CD4-positive, alpha-beta T cell treated with Interleukin-17A for 1 hour (primary cell): ENCODE measurements around the gene ARNT2.

Source experiments
- DNase-seq: peaks from one replicate; pipeline ENCODE4 v3.0.0-alpha.2; 2020

The ARNT2 gene

DNA sequence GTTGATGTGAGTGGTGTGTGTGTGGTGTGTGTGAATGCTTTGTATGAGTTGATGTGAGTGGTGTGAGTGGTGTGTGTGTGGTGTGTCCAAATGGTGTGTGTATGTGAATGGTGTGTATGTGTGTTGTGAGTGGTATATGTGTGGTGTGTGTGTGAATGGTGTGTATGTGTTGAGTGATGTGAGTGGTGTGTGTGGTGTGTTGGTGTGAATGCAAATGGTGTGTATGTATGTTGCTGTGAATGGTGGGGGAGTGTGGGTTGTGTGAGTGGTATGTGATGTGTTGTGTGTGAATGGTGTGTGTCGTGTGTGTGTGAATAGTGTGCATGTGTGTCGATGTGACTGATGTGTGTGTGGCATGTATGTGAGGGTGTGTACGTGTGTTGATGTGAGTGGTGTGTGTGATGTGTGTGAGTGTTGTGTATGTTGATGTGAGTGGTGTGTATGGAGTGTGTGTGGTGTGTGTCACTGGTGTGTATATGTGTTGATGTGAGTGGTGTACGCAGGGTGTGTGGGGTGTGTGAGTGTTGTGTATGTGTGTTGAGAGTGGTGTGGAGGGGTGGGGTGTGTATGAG is 40.6 kb downstream of the ARNT2 start:
- DNase-seq = no peak

DNA sequence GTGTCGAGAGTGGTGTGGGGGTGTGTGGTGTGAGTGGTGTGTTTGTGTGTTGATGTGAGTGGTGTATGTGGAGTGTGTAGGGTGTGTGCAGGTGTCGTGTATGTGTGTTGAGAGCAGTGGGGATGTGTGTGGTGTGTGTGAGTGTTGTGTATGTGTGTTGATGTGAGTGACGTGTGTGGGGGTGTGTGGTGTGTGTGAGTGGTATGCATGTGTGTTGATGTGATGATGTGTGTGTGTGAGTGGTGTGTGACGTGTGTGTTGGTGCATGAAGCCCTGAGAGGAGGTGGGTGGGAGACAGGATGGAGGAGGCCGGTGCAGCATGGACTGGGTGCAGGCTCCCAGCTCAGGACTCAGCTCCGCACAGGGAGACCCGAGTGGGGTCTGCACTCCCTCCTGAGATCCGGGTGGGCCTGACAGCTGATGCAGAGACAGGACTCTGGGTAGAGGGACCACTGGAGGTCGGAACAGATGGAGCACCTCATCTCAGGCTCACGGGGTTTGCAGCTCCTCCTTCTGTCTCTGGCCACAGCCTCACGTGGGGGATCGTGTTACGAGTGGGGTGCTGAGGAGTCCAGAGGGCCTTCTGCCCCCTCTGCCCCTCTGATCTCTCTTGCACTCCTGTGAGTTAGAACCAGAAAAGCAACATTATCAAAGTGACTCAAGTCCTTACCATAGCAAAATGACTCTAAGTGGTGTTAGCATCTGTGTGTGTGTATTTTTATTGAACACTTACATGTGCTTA is 41.3 kb downstream of the ARNT2 start:
- no peak for DNase-seq

DNA sequence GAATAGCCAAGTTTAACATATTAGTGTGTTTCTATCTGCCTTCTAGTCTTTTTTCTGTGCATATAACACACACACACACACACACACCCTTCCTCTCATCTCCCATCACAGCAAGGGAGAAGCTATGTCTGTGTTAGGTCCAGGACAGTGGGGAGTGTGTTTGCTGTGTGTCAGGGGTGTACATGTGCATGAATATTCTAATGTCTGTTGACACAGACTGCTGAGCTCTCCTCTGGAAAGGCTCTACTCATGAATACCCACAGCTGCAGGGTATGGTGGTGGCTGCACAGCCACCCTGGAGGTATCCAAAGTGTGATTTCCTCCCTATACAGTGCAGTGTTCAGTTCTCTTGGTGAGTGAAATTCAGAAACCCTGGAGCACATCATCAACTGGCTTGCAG is 42.9 kb downstream of the ARNT2 start:
- DNase-seq = no peak

DNA sequence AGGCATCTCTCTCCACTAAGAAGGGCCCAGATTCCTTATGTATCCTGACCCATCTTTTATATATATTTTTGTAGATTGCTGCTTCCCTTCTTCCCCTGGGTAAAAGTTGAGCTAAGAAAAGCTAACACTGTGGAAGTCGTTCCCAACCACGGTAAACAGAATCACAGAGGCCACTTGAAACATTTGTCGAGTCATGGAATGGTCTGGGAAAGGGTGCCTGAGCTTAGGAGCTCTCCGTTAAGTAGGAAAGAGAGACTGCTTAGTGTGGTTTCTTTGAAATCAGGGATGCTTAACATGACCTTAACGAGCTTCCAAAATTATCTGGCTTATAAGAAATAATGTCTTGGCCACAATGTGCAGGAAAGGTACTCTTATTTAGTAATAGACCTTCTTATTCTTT is 45.6 kb downstream of the ARNT2 start:
- no peak for DNase-seq

DNA sequence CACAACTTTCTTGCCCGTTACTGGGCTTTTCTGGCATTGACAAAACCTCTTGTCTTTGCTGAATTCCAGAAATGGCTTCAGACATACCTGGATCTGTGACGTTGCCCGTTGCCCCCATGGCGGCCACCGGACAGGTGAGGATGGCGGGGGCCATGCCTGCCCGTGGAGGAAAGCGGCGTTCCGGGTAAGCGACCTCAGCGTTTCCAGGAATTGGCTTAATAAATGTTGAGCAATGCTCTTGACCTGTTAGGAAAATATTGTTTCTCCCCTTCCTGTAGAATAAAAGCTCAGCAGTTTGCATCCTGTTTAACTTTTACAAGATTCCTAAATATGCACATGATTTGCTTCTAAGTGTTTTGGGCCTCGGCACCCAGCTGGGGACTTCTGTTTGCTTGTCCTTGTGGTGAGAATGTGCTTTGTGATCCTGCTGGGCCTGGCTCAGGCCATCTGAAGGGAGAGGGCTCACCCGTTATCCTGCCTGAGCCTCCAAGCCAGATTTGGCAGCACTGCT is 46.7 kb downstream of the ARNT2 start:
- DNase-seq = no peak

DNA sequence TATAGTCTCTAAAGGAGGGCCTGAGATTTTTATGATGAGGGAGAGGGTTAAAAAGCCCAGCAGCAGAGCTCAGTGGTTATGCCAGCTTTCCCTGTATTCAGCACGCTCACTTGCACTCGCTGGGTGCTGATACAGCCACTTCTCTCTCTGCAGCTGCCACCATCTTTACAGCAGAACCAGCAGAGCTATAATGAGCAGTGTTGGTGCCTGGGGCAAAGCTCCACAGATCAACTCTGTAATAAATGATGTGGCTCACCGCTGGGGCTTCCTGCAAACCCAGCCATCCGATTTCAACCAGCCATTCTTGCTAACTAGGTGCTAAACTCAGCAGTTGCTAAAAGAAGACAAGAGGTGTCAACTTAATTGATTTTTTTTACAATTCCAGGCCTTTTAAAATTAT is 48.0 kb downstream of the ARNT2 start:
- no peak for DNase-seq

DNA sequence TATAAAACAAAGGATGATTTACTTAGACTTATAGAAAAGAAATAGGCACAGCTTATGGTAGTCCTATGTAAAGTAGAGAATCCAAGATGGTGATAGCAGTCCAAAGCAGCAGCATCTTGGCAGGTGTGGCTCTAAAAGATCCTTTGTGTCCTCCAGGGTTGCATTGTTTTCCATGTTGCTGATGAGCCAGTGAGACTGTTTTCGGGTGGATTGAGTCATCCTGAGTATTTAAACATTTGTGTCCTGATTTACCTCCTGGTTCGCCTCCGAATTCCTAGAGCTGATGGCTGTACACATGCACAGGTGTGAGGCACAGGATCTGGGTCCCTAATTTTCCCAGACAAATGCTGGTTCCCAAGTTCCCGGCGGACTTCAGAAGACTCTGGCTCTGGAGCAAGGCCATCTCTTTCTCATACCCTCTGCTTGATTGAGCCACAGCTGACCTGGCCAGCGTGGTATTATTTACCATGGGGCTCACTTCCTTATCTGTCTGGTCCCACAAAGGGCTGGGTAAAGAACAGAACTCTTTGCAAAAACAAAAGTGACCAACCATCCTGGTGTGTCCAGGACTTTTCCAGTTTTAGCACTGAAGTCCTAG is 51.0 kb downstream of the ARNT2 start:
- no peak for DNase-seq

DNA sequence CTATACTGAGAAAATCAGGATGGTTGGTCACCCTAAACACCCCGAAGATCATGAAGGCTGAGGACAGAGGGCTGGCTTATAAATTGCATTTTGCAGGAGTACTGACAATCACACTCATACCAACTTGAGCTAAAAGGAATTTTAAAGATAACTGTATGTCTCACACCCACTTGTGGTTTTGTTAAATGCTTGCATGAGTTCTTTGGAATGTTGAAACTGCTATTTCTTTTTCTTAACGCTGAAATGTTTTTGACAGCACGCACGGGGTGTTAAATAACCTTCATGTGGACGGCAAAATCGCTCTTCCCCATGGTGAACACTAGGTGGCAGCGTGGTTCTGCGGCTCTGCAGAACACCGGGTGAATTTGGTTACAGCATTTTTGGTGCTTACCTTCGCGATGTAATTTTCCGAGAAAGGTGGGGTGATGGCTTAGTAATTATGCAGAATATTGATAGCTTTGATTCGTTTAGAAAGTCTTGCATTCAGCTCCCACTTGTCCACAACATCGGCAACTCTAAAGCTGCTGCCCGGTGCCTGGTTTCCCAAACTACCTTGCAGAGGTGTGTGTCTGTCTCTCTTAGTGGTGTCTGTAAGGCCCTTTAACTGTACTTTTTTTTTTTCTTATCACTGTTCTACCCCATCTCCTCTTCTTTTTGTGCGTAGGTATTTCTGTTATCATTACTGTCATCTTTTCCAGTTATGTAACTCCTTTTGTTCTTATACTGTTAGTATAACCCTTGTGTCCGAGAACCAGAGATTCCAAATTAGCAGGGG is 51.7 kb downstream of the ARNT2 start:
- DNase-seq = peak; percentile 64

DNA sequence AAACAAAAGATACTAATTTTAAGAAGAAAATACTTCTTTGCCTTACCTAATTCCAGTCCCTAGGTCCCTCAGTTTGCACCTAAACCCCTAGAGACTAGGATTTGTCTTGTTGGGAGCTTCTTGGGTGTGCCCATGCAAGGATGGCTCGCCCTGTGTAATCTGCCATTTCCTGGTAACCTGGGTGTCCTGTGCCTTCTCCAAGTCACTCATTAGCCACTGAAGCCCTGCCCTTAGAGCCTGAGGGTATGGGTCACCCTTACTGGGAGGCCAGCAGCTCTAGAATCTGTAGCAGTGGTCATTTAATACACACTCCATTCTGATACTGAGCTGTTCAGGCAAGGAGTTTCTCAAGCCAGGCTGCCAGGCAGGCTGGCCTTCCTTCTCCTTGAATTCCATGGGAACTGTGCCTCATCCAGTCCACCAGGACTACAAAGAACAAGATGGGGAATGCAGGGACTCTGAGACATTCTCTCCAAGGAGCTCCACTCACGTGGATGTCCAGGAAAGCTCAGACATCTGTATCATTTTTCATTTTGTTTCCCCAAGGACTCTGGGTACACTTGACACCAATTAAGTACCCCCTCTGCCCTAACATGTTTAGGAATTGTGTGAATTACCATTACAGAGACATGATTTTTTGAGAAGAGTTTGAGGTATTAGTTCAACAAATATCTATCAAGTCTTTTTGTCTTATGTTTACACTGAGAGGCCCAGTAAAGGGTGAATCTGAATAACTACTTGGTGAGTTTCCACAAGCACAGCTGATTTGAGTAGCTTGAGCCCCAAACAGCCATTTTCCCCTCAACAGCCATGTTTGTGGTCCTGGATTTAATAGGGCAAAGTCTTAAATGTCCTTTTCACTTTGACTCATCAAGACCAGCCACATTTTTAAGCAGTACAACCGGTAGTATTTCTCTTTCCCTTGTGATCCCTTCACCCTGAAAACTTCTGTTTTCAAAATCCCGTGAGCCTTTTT is 52.6 kb downstream of the ARNT2 start:
- no peak for DNase-seq

DNA sequence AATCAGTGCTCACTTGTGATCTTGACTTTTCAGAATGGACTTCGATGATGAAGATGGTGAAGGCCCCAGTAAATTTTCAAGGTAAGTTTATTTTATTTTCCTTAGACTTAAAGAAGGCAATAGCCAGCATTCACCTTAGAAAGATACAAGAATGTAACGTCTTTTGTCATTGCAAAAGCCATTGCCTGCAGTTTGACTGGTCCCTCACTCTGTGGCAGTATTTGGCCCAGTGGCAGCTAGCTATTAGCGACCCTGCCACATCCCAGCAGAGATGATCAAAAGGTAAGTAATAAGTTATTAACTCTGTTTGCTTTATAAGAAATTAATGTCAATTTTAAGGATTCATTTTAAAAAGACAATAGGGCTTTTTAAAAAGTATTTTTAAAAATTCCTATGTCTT is 53.7 kb downstream of the ARNT2 start:
- no peak for DNase-seq

DNA sequence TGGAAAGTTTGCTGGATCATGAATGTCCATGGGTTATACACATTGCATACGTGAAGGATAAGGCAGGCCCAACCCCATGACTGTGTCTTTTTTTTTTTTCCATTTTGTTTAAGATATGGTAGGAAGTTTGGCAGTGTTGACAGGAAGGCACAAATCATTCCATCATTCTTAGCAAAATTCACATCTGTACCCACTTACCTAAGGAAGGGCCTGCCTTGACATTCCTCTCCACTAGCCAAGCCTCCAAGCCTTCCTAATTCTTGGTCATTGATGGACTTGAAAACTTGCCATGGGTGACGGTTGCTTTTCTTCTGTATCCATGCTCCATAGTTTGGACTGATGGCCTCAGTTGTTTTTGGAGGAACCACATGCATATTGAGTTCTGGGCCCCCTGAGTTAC is 54.4 kb downstream of the ARNT2 start:
- no peak for DNase-seq

DNA sequence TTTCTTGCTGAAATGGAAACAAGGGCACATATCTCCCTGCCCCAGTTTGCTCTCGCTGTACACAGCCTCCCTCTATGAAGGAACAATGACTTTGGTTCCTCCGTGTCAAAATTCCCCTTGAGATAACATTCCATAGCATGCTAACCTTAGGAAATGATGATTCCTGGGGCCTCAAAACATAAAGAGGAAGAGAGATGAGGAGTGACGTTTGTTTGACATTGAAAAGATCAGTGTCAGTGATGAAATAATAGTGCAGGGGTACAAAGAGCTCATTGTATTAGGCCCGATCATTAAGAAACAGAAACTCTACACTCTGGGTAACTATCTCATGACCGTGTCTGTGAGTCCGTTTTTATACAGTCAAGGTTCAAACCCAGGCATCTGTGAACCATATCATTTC is 55.2 kb downstream of the ARNT2 start:
- DNase-seq = no peak

DNA sequence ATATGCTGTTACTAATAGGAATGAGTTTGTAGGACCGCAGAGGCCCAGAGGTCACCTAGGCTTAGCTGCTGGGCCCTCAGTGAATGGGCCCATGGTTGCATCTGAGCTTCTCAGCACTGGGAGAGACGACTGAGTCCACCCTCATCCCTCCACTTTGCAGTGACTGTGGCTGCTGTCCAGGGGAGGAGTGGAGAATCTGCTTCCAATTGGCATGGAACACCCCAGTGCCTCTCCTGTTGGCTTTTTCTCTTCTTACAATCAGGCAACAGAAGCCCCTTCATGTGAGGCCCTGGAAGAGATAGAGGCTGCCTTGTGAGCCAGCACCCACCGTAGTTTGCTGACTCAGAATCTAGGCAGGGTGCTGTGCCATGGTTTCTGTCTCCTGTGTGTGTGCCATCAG is 55.6 kb downstream of the ARNT2 start:
- no peak for DNase-seq

DNA sequence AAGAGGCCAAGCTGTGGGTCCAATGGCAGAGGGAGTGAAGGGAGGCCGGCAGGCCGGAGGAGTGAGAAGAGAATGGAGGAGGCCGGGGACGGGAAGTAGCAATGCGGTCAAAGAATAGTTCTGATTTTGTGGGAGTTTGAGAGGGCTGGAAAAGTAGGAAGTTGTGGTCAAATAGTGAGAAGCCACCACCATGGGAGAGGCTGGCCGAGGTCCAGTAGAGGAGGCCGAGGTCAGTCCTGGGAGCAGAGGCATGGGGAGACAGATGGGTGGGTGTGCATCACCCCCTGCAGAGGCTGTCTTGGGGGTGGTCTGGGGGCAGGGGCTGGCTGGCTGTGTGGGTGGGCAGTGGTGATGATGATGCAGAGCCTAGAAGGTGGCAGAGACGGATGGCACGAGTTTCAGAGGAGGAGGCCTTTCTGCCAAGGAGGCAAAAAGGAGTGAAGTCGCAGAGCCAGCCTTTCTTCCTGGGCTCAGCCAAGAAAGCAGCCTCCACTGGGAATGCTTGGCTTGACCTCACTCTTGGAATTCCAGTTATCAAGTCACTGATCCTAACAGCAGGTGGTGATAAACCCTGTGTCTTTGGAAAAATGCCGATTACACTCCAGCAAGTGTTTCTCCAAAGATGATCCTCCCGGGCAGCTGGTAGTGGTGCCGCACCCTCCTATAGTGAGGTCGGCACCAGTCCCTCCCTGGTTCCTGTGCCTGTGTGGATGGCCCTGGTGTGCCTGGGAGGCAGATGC is 57.3 kb downstream of the ARNT2 start:
- DNase-seq = no peak

DNA sequence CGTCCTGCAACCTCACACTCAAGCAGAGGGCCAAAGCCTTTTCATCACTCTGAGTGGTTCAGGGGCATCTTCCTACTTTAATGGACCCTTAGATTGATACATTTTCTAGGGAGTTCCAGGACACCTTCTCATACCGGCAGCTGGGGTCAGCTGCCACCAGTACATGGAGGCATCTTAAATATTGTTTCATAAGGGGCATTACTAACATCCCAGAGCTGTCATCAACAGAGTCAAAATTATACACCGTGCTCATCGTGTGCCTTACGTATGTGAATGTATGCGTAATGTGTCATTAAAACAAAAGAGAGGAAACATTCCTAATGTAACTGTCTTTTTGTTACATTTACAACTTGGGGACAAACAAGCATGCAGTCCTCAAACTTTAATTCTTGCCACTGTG is 57.9 kb downstream of the ARNT2 start:
- DNase-seq = no peak

DNA sequence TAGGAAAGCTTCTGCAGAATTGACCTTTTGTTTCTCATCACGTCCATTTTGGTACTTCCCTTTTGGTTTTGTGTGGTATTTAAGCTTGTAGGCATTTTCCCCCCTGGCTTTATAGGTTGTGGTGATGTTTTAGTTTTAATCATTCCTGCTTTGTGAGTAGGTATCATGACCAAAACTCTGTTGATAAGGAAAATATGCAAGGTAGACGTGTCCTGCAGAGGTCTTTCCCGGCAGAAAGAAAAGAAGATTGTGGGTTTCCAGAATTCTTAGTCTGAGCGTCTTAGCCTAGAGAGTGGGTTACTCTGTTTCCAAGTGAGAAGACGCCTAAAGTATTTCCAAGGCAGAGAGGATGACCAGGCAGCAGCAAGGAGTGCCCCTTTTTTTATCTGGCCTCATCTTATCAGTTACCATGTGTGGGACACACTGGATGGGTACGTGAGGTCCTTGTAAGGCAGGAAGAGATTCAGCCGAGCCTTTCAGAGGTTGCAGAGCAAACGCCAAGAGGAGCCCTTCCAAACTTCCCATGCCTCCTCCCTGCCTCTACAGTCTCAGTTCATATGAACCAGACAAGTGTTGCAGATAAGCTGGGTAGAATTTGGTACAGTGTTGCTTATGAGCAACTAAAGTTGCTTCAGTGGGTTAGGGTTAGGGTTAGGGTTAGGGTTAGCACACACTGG is 58.8 kb downstream of the ARNT2 start:
- no peak for DNase-seq

DNA sequence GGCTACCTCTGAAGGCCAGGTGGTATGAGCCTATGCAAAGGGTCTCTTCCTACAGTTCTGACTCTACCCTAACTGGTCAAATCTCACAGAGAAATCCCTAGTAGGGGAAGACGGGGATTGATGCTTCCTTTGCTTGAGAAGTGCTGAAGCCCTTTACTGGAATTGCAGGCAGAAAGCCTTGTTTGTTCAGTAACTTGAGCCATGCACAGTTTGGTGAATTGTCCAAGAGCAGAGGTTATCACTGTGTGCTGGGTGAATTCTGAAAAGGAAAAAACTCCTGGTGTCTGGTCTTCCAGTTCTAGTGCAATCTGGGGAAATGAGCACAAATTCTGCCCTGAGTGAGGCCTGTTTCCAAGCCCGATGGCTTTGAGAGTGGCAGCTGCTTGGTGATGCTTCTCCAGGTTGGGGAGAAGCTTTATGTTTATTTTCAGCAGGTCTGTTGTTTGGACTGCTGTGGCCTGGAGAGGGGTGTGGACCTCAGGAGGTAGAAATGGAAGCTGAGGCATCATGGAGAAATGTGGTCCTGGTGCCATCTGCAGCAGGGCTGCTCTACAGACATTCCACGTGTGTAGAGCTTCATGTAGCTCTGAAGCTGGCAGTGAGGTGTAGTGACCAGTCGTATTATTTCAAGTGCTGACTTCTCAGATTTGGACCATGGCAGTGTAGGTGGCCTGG is 60.9 kb downstream of the ARNT2 start:
- no peak for DNase-seq

DNA sequence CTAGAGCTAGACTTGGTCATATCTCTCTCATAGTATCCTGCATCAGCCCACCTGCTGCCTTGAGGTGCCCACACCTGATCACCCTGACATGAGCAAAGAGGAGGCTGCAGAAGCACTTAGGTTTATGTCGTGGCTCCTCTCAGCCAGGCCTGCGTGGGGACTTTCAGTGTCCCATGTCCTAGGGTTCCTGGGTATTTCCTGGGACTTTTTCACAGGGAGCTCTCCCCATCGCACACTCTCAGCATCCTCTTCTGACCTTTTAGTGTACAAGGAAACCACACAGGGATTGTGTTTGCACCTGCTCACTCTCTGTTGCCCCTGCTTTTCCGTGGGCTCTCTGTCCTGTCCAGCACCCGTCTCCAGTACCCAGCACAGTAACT is 61.4 kb downstream of the ARNT2 start:
- no peak for DNase-seq

DNA sequence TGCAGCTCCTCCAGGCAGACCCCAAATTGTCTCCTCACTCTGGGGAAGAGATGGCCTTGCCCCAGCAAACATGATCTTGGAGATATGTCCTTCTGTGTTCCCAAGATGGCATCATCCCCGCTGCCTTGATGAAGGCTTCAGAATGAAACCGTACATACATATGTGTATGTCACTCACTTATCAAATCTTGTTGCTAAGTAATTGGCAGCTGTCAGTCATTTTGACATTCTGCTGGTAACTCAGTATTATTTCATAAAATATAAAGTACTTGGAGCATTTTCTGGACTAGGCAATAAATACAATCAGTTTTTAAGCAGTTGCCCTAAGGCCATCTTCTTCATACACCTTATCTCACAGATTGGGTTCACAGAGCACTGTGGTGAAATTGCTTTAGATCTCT is 62.4 kb downstream of the ARNT2 start:
- no peak for DNase-seq

DNA sequence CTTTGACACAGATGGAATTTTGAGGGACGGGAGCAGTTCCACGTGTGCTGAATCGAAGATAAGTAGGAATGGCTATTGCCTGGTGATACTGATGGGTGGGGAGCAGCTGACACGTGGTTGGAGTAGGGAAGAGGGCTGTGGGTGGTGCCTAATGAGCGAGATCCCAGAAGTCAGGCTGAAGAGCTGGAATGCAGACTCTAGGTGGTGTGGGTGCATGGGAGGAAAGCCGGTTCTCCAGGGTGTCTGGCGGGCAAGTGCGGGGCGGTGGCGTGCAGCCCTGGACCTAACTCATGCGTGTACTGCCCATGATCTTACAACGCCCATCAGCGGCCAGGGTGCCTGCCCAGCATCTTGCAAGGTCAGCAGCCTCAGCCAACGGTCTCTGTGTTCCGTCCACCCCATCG is 63.1 kb downstream of the ARNT2 start:
- no peak for DNase-seq

DNA sequence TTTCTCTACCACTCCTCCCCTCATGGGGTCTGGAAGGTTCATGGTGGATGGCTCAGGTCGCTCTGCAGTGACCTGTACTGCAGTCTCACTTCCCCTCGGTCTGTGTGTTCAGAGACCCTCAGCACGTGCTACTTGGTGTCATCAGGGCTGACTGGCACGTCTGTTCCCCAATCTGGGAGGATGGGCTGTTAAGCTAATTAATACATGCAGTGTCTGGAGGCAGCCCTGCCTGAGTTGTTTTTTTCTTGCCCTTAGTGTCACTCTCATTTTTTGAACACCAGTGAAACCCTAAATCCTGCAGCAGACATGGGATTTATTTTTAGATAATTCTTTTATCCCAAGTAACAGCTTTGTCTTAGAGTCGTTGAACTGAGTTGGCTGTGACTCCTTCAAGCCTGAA is 64.6 kb downstream of the ARNT2 start:
- no peak for DNase-seq
